ENCODE measurements around the gene AP1B1. TPM values are rescaled to one million over a fixed set of nuclear protein-coding genes. Genes with fewer than 3 reads are reported as not detected.
"Not testable (repeated sequence)": the region's sequence is repeated elsewhere in the genome, so short reads cannot be mapped to it uniquely, and the experiment has no call there.

AP1B1 gene
- total and polyA plus RNA-seq, 3 donors from 2014 or later = 71.8 to 92.0 (median 79.8) TPM

DNA sequence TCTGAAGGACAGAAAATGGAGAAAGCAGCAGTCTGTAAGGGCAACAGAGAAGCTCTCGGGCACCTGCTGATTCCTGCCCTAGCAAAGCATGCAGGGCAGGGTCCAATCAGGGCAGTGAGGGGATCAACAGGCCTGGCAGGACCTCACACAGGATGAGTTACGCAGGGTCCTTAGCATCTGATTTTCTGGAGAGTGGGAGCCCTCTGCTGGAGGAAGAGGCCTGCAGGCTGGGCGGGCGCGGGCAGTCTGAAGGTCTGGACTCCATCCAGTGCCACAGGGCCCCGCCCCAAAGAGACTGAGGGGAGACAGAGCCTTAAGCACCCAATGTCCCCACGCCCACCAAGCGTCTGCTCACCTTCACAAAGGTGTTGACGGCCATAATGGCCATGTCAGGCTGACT, 28.9 kb downstream of the AP1B1 start:
- Histone ChIP-seq H3K36me3 (ENCODE audit: low read depth, missing control alignments) (no peaks in the 10 kb centered on the region), H3K27ac (no peak overlapping the region), H3K4me1 (no peaks in the 10 kb centered on the region), H3K9me3 (no peaks in the 10 kb centered on the region), H3K27me3 (no peaks in the 10 kb centered on the region), H3K4me3 (no peak overlapping the region)
- intact Hi-C loops (cut with DNase I; ENCODE audit: low total_unique reads) = no loop called here
- whole genome bisulfite sequencing, 2 donors = 44 to 52% methylated on average over 8 to 9 of the region's 9 CpGs
- peak; percentile 77 for DNase-seq
- TF ChIP-seq, protein P1, sequence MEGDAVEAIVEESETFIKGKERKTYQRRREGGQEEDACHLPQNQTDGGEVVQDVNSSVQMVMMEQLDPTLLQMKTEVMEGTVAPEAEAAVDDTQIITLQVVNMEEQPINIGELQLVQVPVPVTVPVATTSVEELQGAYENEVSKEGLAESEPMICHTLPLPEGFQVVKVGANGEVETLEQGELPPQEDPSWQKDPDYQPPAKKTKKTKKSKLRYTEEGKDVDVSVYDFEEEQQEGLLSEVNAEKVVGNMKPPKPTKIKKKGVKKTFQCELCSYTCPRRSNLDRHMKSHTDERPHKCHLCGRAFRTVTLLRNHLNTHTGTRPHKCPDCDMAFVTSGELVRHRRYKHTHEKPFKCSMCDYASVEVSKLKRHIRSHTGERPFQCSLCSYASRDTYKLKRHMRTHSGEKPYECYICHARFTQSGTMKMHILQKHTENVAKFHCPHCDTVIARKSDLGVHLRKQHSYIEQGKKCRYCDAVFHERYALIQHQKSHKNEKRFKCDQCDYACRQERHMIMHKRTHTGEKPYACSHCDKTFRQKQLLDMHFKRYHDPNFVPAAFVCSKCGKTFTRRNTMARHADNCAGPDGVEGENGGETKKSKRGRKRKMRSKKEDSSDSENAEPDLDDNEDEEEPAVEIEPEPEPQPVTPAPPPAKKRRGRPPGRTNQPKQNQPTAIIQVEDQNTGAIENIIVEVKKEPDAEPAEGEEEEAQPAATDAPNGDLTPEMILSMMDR (IDR thresholded peaks at IDR 0.05) = peak; percentile 38 to 50 (median 42)
- TF ChIP-seq POLR2A (IDR thresholded peaks at IDR 0.05) = no peak

DNA sequence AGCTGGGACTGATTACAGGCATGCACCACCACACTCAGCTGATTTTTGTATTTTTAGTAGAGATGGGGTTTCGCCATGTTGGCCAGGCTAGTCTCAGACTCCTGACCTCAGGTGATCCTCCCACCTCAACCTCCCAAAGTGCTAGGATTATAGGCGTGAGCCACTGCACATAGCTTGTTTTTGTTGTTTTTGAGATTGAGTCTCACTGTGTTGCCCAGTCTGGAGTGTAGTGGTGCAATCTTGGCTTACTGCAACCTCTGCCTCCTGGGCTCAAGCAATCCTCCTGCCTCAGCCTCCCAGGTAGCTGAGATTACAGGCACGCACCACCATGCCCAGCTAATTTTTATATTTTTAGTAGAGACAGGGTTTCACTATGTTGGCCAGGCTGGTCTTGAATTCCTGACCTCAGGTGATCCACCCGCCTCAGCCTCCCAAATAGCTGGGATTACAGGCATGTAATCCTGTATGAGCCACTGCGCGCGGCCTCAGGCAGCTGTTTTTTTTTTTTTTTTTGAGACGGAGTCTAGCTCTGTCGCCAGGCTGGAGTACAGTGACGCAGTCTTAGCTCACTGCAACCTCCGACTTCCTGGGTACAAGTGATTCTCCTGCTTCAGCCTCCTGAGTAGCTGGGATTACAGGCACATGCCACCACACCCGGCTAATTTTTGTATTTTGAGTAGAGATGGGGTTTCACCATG, 31.0 kb downstream of the AP1B1 start:
- H3K4me1 ChIP-seq; H3K27ac ChIP-seq; DNase-seq; intact Hi-C loops (cut with DNase I; ENCODE audit: low total_unique reads); H3K9me3 ChIP-seq; H3K4me3 ChIP-seq; H3K27me3 ChIP-seq; H3K36me3 ChIP-seq (ENCODE audit: low read depth, missing control alignments): not testable (repeated sequence)
- WGBS, 2 donors = 90 to 96% methylated on average over 12 of the region's 12 CpGs

DNA sequence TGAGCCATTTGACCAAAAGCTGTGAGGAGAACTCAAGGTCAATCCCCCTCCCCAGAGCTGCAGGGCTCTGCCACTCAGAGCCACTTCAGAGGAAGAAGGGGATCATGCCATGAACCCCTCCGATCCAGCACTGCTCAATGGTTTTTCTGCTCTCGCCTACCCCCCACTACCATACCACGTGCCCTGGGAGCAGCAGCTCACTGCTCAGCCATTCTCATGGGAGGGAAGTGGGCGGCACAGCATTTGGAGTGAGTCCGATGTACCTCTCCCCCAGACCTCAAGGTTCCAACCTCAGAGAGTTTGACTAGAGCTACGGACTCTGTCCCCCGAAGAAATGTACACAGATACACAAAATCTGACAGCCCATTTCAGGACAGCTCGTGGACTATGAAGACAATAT, 34.5 kb downstream of the AP1B1 start:
- TF ChIP-seq POLR2A (IDR thresholded peaks at IDR 0.05) = no peak
- TF ChIP-seq, protein P1 (IDR thresholded peaks at IDR 0.05) = no peak
- Histone ChIP-seq H3K9me3 (no peaks in the 10 kb centered on the region), H3K4me1 (no peaks in the 10 kb centered on the region), H3K27me3 (no peaks in the 10 kb centered on the region), H3K4me3 (no peak overlapping the region), H3K36me3 (ENCODE audit: low read depth, missing control alignments) (no peaks in the 10 kb centered on the region), H3K27ac (no peak overlapping the region)
- intact Hi-C loops (cut with DNase I; ENCODE audit: low total_unique reads) = no loop called here
- DNase-seq = no peak
- 93 to 98% methylated on average over 8 of the region's 8 CpGs for WGBS, 2 donors

DNA sequence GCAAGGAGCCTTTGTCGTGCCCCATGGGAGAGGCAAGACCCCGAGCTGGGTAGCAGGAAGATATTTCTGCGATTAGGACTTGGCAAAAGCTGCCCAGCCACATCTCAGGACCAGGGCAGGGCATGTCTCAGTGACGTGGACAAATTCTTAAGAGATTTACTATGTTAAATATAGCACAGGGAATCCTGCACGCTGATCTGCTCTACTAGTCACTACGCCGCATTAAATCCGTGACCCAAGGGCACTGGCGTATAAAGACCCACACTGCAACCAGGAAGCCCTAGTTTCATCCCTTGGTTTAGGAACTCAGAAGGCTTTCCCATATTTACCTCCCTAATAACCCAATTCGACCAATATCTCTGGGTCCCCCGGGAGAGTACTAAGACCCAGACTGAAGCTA, 35.1 kb downstream of the AP1B1 start:
- H3K4me3 ChIP-seq = no peak overlapping the region
- H3K4me1 ChIP-seq = no peaks in the 10 kb centered on the region
- no peak for DNase-seq
- no peaks in the 10 kb centered on the region for H3K36me3 ChIP-seq (ENCODE audit: low read depth, missing control alignments)
- no peaks in the 10 kb centered on the region for H3K9me3 ChIP-seq
- no peak overlapping the region for H3K27ac ChIP-seq
- no peak for TF ChIP-seq POLR2A (IDR thresholded peaks at IDR 0.05)
- TF ChIP-seq, protein P1 (IDR thresholded peaks at IDR 0.05) = no peak
- WGBS, 2 donors = 91 to 94% methylated on average over 11 of the region's 11 CpGs
- intact Hi-C loops (cut with DNase I; ENCODE audit: low total_unique reads) = no loop called here
- no peaks in the 10 kb centered on the region for H3K27me3 ChIP-seq

DNA sequence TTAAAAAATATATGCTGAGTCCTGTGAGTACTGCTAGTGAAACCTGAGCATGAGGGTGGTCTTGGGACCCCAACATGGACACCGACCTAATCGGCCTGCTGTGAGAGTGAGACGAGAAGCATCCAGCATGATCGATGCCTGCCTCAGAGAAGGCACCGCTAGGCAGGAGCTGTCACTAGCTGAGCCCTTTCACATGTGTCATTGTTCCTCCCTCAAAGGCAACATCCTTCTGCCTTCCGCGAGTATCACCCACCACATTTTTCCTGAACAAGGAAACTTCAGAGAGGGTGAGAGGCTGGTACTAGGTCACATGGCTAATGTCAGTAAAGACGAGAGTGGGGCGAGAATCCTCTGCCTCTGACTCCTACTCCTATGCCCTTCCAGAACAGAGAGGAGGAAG, 35.6 kb downstream of the AP1B1 start:
- H3K36me3 ChIP-seq (ENCODE audit: low read depth, missing control alignments) = no peaks in the 10 kb centered on the region
- TF ChIP-seq POLR2A (IDR thresholded peaks at IDR 0.05) = no peak
- TF ChIP-seq, protein P1 (IDR thresholded peaks at IDR 0.05) = no peak
- H3K27ac ChIP-seq = no peak overlapping the region
- H3K9me3 ChIP-seq = no peaks in the 10 kb centered on the region
- H3K27me3 ChIP-seq = no peaks in the 10 kb centered on the region
- no peaks in the 10 kb centered on the region for H3K4me1 ChIP-seq
- intact Hi-C loops (cut with DNase I; ENCODE audit: low total_unique reads) = no loop called here
- DNase-seq = no peak
- WGBS, 2 donors = 83 to 89% methylated on average over 9 of the region's 9 CpGs
- no peak overlapping the region for H3K4me3 ChIP-seq

Measured in testis (tissue), 3 donors.